IMR-90 (cell line): ENCODE data around the gene GNMT. TPM values are rescaled to one million over a fixed set of nuclear protein-coding genes. Genes with fewer than 3 reads are reported as not detected.

Experiments
- ATAC-seq: fragments of 200-7000 bp; cut with Tn5 transposase; 2 replicates; pipeline ENCODE4 v1.9.1; 2020; ENCODE audit warnings: low read depth, mild to moderate bottlenecking, moderate library complexity
- BruUV-seq: library from RNA; stranded (reverse); fragments of 400-500 nt; replicated peaks from 2 replicates; lab custom pipeline; 2021; lab: Mats Ljungman, UMichigan
- CTCF ChIA-PET: fragments of 300-600 bp; formaldehyde crosslinking; extraction: SDS; loops from one replicate; lab custom pipeline; 2021; ENCODE audit warnings: antibody characterized with exemption; lab: Yijun Ruan, JAX
- POLR2A ChIA-PET: fragments of 300-600 bp; sonication (Branson Sonifier 250); formaldehyde crosslinking; loops from one replicate; lab custom pipeline; 2022; ENCODE audit warnings: antibody characterized with exemption; ENCODE audit not compliant: unreplicated experiment; lab: Charles Lee
- DNase-seq: peaks from one replicate; pipeline ENCODE4 v3.0.0; 2013
- H2AFZ ChIP-seq: replicated peaks from 2 replicates; pipeline ENCODE3; 2013; ENCODE audit warnings: low read length, mild to moderate bottlenecking; ENCODE audit not compliant: poor library complexity
- H2AK5ac ChIP-seq: 2 replicates; pipeline ENCODE4 v1.6.1; 2013; ENCODE audit warnings: low read depth, low read length, inconsistent platforms
- H2AK9ac ChIP-seq: replicated peaks from 2 replicates; pipeline ENCODE3; 2013; ENCODE audit warnings: mild to moderate bottlenecking, low read depth, low read length, moderate library complexity; ENCODE audit not compliant: poor library complexity
- H2BK120ac ChIP-seq: 2 replicates; pipeline ENCODE4 v1.6.1; 2013; ENCODE audit warnings: low read depth, low read length, inconsistent platforms
- H2BK15ac ChIP-seq: 3 replicates; pipeline ENCODE4 v1.6.1; 2013; ENCODE audit warnings: low read depth, low read length, inconsistent platforms
- H2BK20ac ChIP-seq: 2 replicates; pipeline ENCODE4 v1.6.1; 2013; ENCODE audit warnings: low read depth, mild to moderate bottlenecking, inconsistent platforms, low read length, moderate library complexity
- H2BK5ac ChIP-seq: 2 replicates; pipeline ENCODE4 v1.6.1; 2013; ENCODE audit warnings: mild to moderate bottlenecking, low read depth, low read length, inconsistent platforms; ENCODE audit not compliant: poor library complexity, severe bottlenecking
- H3K14ac ChIP-seq: replicated peaks from 2 replicates; pipeline ENCODE4 v1.6.1; 2013; ENCODE audit warnings: low read depth, low read length, inconsistent platforms
- H3K18ac ChIP-seq: 2 replicates; pipeline ENCODE4 v1.6.1; 2013; ENCODE audit warnings: low read depth, low read length, control low read depth
- H3K23ac ChIP-seq: 2 replicates; pipeline ENCODE4 v1.6.1; 2013; ENCODE audit warnings: low read depth, low read length, inconsistent platforms
- H3K27ac ChIP-seq: 2 replicates; pipeline ENCODE4 v1.5.1; 2013; ENCODE audit warnings: mild to moderate bottlenecking, control low read depth, low read length; ENCODE audit not compliant: insufficient read depth
- H3K27me3 ChIP-seq: 2 replicates; pipeline ENCODE4 v1.6.1; 2013; ENCODE audit warnings: low read length; ENCODE audit not compliant: control insufficient read depth, insufficient read depth
- H3K36me3 ChIP-seq: 2 replicates; pipeline ENCODE4 v1.6.1; 2013; ENCODE audit warnings: low read length, mixed read lengths; ENCODE audit not compliant: control insufficient read depth, insufficient read depth
- H3K4ac ChIP-seq: 2 replicates; pipeline ENCODE4 v1.6.1; 2013; ENCODE audit warnings: low read depth, low read length, inconsistent platforms
- H3K4me1 ChIP-seq: 2 replicates; pipeline ENCODE4 v1.6.1; 2013; ENCODE audit warnings: low read length, mixed read lengths; ENCODE audit not compliant: control insufficient read depth, insufficient read depth
- H3K4me2 ChIP-seq: 2 replicates; pipeline ENCODE4 v1.6.1; 2013; ENCODE audit warnings: low read depth, mild to moderate bottlenecking, control low read depth, low read length, moderate library complexity
- H3K4me3 ChIP-seq: 2 replicates; pipeline ENCODE4 v1.5.1; 2013; ENCODE audit warnings: low read depth, mild to moderate bottlenecking, control low read depth, low read length, moderate library complexity; ENCODE audit not compliant: insufficient read depth
- H3K56ac ChIP-seq: 2 replicates; pipeline ENCODE4 v1.6.1; 2013; ENCODE audit warnings: low read length, inconsistent platforms; ENCODE audit not compliant: insufficient read depth; ENCODE audit errors: extremely low read depth
- H3K79me1 ChIP-seq, 2 experiments: 2 replicates each; pipeline ENCODE4 v1.6.1; 2013; ENCODE audit warnings: low read length in 2 of 2, inconsistent platforms in 1 of 2, low read depth in 1 of 2
- H3K9ac ChIP-seq: 2 replicates; pipeline ENCODE4 v1.6.1; 2013; ENCODE audit warnings: low read depth, low read length, control low read depth
- H3K9me1 ChIP-seq: 2 replicates; pipeline ENCODE4 v1.6.1; 2013; ENCODE audit warnings: low read length, inconsistent platforms; ENCODE audit not compliant: insufficient read depth
- H3K9me3 ChIP-seq: 2 replicates; pipeline ENCODE4 v1.6.1; 2013; ENCODE audit warnings: low read length; ENCODE audit not compliant: control insufficient read depth, insufficient read depth
- H4K20me1 ChIP-seq: 2 replicates; pipeline ENCODE4 v1.6.1; 2013; ENCODE audit warnings: low read length, inconsistent platforms; ENCODE audit not compliant: insufficient read depth
- H4K5ac ChIP-seq: 2 replicates; pipeline ENCODE4 v1.6.1; 2013; ENCODE audit warnings: mild to moderate bottlenecking, low read depth, low read length, control low read depth
- H4K8ac ChIP-seq, 2 experiments: 2 replicates each; pipeline ENCODE4 v1.6.1; 2013; ENCODE audit warnings: low read depth in 2 of 2, low read length in 2 of 2, control low read depth in 1 of 2, inconsistent platforms in 1 of 2
- H4K91ac ChIP-seq: 2 replicates; pipeline ENCODE4 v1.6.1; 2013; ENCODE audit warnings: low read depth, low read length, inconsistent platforms; ENCODE audit not compliant: insufficient read depth
- BHLHE40 ChIP-seq: fragments of 150-350 bp; IDR thresholded peaks from 2 replicates; pipeline ENCODE4 v1.6.1; 2016; ENCODE audit warnings: mild to moderate bottlenecking, low read depth, low read length
- CTCF ChIP-seq: conservative IDR thresholded peaks from 2 replicates; pipeline ENCODE4 v1.5.1; 2012; ENCODE audit warnings: mild to moderate bottlenecking, low read depth, low read length, improper control_type of control experiment
- MXI1 ChIP-seq: IDR thresholded peaks from 2 replicates; pipeline ENCODE4 v1.6.1; 2012; ENCODE audit warnings: low read depth, mild to moderate bottlenecking, low read length, moderate library complexity, borderline replicate concordance
- NFE2L2 ChIP-seq: fragments of 150-350 bp; IDR thresholded peaks from 2 replicates; pipeline ENCODE4 v1.6.1; 2016; ENCODE audit warnings: low read depth, mild to moderate bottlenecking, low read length
- SMC3 ChIP-seq: fragments of 150-350 bp; IDR thresholded peaks from 2 replicates; pipeline ENCODE4 v1.6.1; 2016; ENCODE audit warnings: low read depth, mild to moderate bottlenecking, antibody characterized with exemption, low read length, moderate library complexity
- USF2 ChIP-seq: fragments of 150-350 bp; IDR thresholded peaks from 2 replicates; pipeline ENCODE4 v1.6.1; 2017; ENCODE audit warnings: mild to moderate bottlenecking, antibody characterized with exemption, low read length, low read depth
- WGBS, 2 experiments: methylation state at CpG; one replicate each; pipeline versions ENCODE4 v1.1.5 to v1.1.7; 2013; ENCODE audit warnings: missing lambda C conversion rate in 2 of 2; ENCODE audit not compliant: insufficient read length in 1 of 2; ENCODE audit errors: extremely low coverage in 2 of 2; 5-methylcytosine and 5-hydroxymethylcytosine counted together
- dilution Hi-C: fragments of 300-500 bp; cut with HindIII; formaldehyde crosslinking; loops from one replicate; pipeline ENCODE4 v1.14.3; 2018; ENCODE audit warnings: low sequenced_read_pairs; ENCODE audit not compliant: unreplicated experiment
- in situ Hi-C: fragments of 300-500 bp; cut with MboI; formaldehyde crosslinking; loops from 3 replicates; pipeline ENCODE4 v1.14.3; 2019; ENCODE audit warnings: low sequenced_read_pairs, inconsistent platforms, mixed read lengths
- intact Hi-C: fragments of 100-400 bp; cut with micrococcal nuclease; formaldehyde crosslinking; loops from 2 replicates; pipeline ENCODE4 v1.10.0; 2022
- polyA plus RNA-seq, 3 experiments: library from polyadenylated mRNA; depleted of rRNA; stranded (reverse); fragments of >200 nt; gene quantifications; 2 replicates each; pipeline ENCODE4 v1.2.3, GENCODE V29; 2012; ENCODE audit warnings: low replicate concordance in 1 of 3
- total RNA-seq: library from RNA; depleted of rRNA; stranded (reverse); fragments of >200 nt; gene quantifications from 2 replicates; pipeline ENCODE4 v1.2.3, GENCODE V29; 2012

The GNMT gene
- total and polyA plus RNA-seq, 2 of the 4 experiments (the other 2 are of a cell fraction): 0.36 TPM; not detected in 1

- TF ChIP-seq NFE2L2: no peak
- no peak for TF ChIP-seq SMC3
Measured at GRCh38 chr6:42979523-42980177, 19.1 kb downstream of the GNMT start (continued).

GRCh38 chr6:42981836-42982235 is 21.3 kb downstream of the GNMT start:
- TF ChIP-seq USF2: no peak
- TF ChIP-seq CTCF: no peak
- TF ChIP-seq MXI1: no peak
- TF ChIP-seq BHLHE40: no peak
- TF ChIP-seq NFE2L2: no peak
- H3K4me1 ChIP-seq: peaks cover 8% of the 10 kb centered on the region
- peaks cover 18 to 50% of the 10 kb centered on the region in 2 experiments for H3K79me1 ChIP-seq
- H2BK5ac ChIP-seq: no peak overlapping the region
- peak overlapping the region in 1 of 2 experiments; percentile 30; a peak in 1 of 4 replicates for H4K8ac ChIP-seq
- H3K4ac ChIP-seq: peak overlapping the region; percentile 30; the same call in 1 of the 2 replicates
- BruUV-seq: no TSS peak
- H4K91ac ChIP-seq: 0 out of 2 replicates have a peak overlapping the region, but pooled peaks have one; percentile 6
- H3K9me1 ChIP-seq: peaks cover 17% of the 10 kb centered on the region
- H3K4me3 ChIP-seq: no peak overlapping the region
- H2BK120ac ChIP-seq: peak overlapping the region; percentile 52; the same call in 1 of the 2 replicates
- intact Hi-C loops: no loop called here
- H3K23ac ChIP-seq: peak overlapping the region; percentile 64; the same call in 1 of the 2 replicates
- no peak overlapping the region for H3K27ac ChIP-seq
- peak overlapping the region; percentile 42; the same call in 1 of the 2 replicates for H2BK20ac ChIP-seq
- in situ Hi-C loops: no loop called here
- peak overlapping the region; percentile 10; the same call in 1 of the 2 replicates for H2AK5ac ChIP-seq
- no peak for DNase-seq
- H3K14ac ChIP-seq: no peak overlapping the region
- no peak overlapping the region for H3K9ac ChIP-seq
- no peak overlapping the region for H2AK9ac ChIP-seq
- ATAC-seq: no peak
- H4K20me1 ChIP-seq: peaks cover 23% of the 10 kb centered on the region
- CTCF ChIA-PET: no interaction called here
- no peak overlapping the region for H3K56ac ChIP-seq
- dilution Hi-C loops: no loop called here
- H2BK15ac ChIP-seq: no peak overlapping the region
- no peak overlapping the region for H3K4me2 ChIP-seq
- no peak overlapping the region for H3K18ac ChIP-seq
- 65 to 100% methylated on average over 2 to 3 of the region's 5 CpGs for WGBS, 2 experiments
- POLR2A ChIA-PET: no interaction called here
- no peak overlapping the region for H2AFZ ChIP-seq
- no peaks in the 10 kb centered on the region for H3K27me3 ChIP-seq
- no peaks in the 10 kb centered on the region for H3K9me3 ChIP-seq
- H4K5ac ChIP-seq: no peak overlapping the region
- H3K36me3 ChIP-seq: 0 out of 2 replicates have a peak, but pooled peaks cover 2% of the 10 kb centered on the region
